K562 (cell line): ENCODE data around the gene RBP3. TPM values are rescaled to one million over a fixed set of nuclear protein-coding genes. Genes with fewer than 3 reads are reported as not detected.

Experiments used
- ATAC-seq: fragments of 200-7000 bp; cut with Tn5 transposase; 3 replicates; pipeline ENCODE4 v1.9.1; 2020; ENCODE audit warnings: moderate library complexity
- BruUV-seq: library from RNA; stranded (reverse); fragments of 400-500 nt; replicated peaks from 2 replicates; lab custom pipeline; 2021; lab: Mats Ljungman, UMichigan
- CTCF ChIA-PET: fragments of 300-600 bp; formaldehyde crosslinking; extraction: SDS; loops from one replicate; lab custom pipeline; 2021; ENCODE audit warnings: low intra/inter-chr PET ratio; lab: Yijun Ruan, JAX
- POLR2A ChIA-PET: fragments of 300-600, 350-650 bp; sonication (Branson Sonifier 250); formaldehyde crosslinking; extraction: SDS; loops from one replicate; lab custom pipeline; 2021; ENCODE audit warnings: antibody characterized with exemption, inconsistent platforms; lab: Yijun Ruan, JAX
- DNase-seq, 4 experiments: peaks; one replicate each; pipeline versions ENCODE4 v3.0.0 to v3.0.0-alpha.2; 2011 to 2018; ENCODE audit warnings: low spot score in 3 of 4, mixed read lengths in 3 of 4; ENCODE audit errors: extremely low read depth in 1 of 4
- FAIRE-seq: peaks from 2 replicates; lab custom pipeline; 2011; peaks lifted over from hg19 to GRCh38; lab: Jason Lieb, UNC
- H2AFZ ChIP-seq: 2 replicates; pipeline ENCODE4 v1.6.0; 2011; ENCODE audit warnings: low read depth, low read length, control low read depth, inconsistent platforms
- H3K27ac ChIP-seq: fragments of 200-600 bp; 3 replicates; pipeline ENCODE4 v1.8.0; 2011; ENCODE audit warnings: low read depth, mild to moderate bottlenecking, control low read depth, inconsistent platforms, low read length, moderate library complexity, mixed read lengths; ENCODE audit errors: extremely low read depth
- H3K27me3 ChIP-seq, 2 experiments: fragments of 300-600 bp in 1 of 2; 2 replicates in 1 of 2; 3 replicates in 1 of 2; pipeline versions ENCODE4 v1.6.0 to v1.8.0; 2011; ENCODE audit warnings: inconsistent platforms in 2 of 2, low read length in 2 of 2, mild to moderate bottlenecking in 1 of 2, mixed read lengths in 1 of 2, moderate library complexity in 1 of 2; ENCODE audit not compliant: control insufficient read depth in 2 of 2, insufficient read depth in 2 of 2
- H3K36me3 ChIP-seq: fragments of 300-600 bp; 3 replicates; pipeline ENCODE4 v1.8.0; 2011; ENCODE audit warnings: mild to moderate bottlenecking, low read length, inconsistent platforms; ENCODE audit not compliant: control insufficient read depth, insufficient read depth
- H3K4me1 ChIP-seq, 2 experiments: fragments of 200-600 bp in 1 of 2; replicated peaks in 1 of 2; 2 replicates in 1 of 2; 3 replicates in 1 of 2; pipeline versions ENCODE4 v1.5.1 to v1.8.0; 2011; ENCODE audit warnings: inconsistent platforms in 2 of 2, low read length in 2 of 2, mild to moderate bottlenecking in 1 of 2, mixed read lengths in 1 of 2, moderate library complexity in 1 of 2; ENCODE audit not compliant: control insufficient read depth in 2 of 2, insufficient read depth in 2 of 2
- H3K4me2 ChIP-seq: 2 replicates; pipeline ENCODE4 v1.6.1; 2011; ENCODE audit warnings: low read length, control low read depth, inconsistent platforms, mixed read lengths; ENCODE audit not compliant: insufficient read depth
- H3K4me3 ChIP-seq: fragments of 200-600 bp; sonication (generic), shearing (Covaris generic); 2 replicates; pipeline ENCODE4 v1.5.1; 2016; ENCODE audit warnings: control low read depth, inconsistent platforms
- H3K79me2 ChIP-seq: fragments of 200-600 bp; 3 replicates; pipeline ENCODE4 v1.8.0; 2011; ENCODE audit warnings: low read length, inconsistent platforms; ENCODE audit not compliant: control insufficient read depth, insufficient read depth
- H3K9ac ChIP-seq, 2 experiments: 2 replicates each; pipeline versions ENCODE4 v1.6.0 to v1.6.1; 2011; ENCODE audit warnings: low read depth in 2 of 2, low read length in 2 of 2, control low read depth in 1 of 2, inconsistent platforms in 1 of 2, mild to moderate bottlenecking in 1 of 2, mixed read lengths in 1 of 2; ENCODE audit not compliant: insufficient read depth in 1 of 2
- H3K9me1 ChIP-seq: one replicate; pipeline ENCODE4 v1.6.0; 2011; ENCODE audit warnings: inconsistent platforms, mild to moderate bottlenecking, low read length, moderate library complexity; ENCODE audit not compliant: control insufficient read depth, insufficient read depth
- H3K9me3 ChIP-seq: replicated peaks from 2 replicates; pipeline ENCODE4 v1.5.1; 2011; ENCODE audit warnings: low read depth, low read length, inconsistent platforms; ENCODE audit not compliant: control insufficient read depth, insufficient read depth
- H4K20me1 ChIP-seq: replicated peaks from 2 replicates; pipeline ENCODE4 v1.6.1; 2011; ENCODE audit warnings: low read length, inconsistent platforms, mixed read lengths; ENCODE audit not compliant: control insufficient read depth, insufficient read depth
- DDX20 ChIP-seq: fragments of 450-650 bp; IDR thresholded peaks from 2 replicates; pipeline ENCODE4 v1.6.1; 2016; ENCODE audit warnings: missing genetic modification characterization, low read depth, mild to moderate bottlenecking, missing compliant biosample characterization, moderate library complexity
- MTA2 ChIP-seq: fragments of 450-650 bp; IDR thresholded peaks from 2 replicates; pipeline ENCODE4 v1.6.1; 2016; ENCODE audit warnings: low read depth
- PRMT5 ChIP-seq: sonication (generic); formaldehyde crosslinking; IDR thresholded peaks from 2 replicates; pipeline ENCODE4 v1.5.0; 2020; ENCODE audit warnings: missing genetic modification reagents
- PRPF4 ChIP-seq: fragments of 200-400 bp; formaldehyde crosslinking; IDR thresholded peaks from one replicate; pipeline ENCODE4 v1.6.1; 2017; ENCODE audit warnings: low read length, low read depth, mild to moderate bottlenecking; ENCODE audit not compliant: insufficient read depth, poor library complexity, severe bottlenecking
- RBBP5 ChIP-seq: fragments of 200-600 bp; sonication (generic); IDR thresholded peaks from 2 replicates; pipeline ENCODE4 v1.6.1; 2012; ENCODE audit warnings: borderline replicate concordance, mild to moderate bottlenecking, low read length, control low read depth, inconsistent platforms; ENCODE audit not compliant: insufficient read depth, poor library complexity, severe bottlenecking
- TGIF2 ChIP-seq: sonication (generic); formaldehyde crosslinking; IDR thresholded peaks from 2 replicates; pipeline ENCODE4 v1.8.1; 2022; ENCODE audit warnings: mild to moderate bottlenecking, missing genetic modification reagents, moderate library complexity
- WGBS: fragments of 100-300 bp; shearing (Covaris generic); methylation state at CpG from one replicate; pipeline ENCODE4 v1.1.6; 2016; ENCODE audit warnings: low coverage, mixed read lengths; ENCODE audit not compliant: insufficient coverage; ENCODE audit errors: missing lambda C conversion rate; 5-methylcytosine and 5-hydroxymethylcytosine counted together
- in situ Hi-C: fragments of 300-500 bp; cut with MboI; formaldehyde crosslinking; loops from 4 replicates; pipeline ENCODE4 v1.15.0; 2018; ENCODE audit warnings: inconsistent platforms, mixed read lengths
- intact Hi-C: fragments of 100-400 bp; cut with micrococcal nuclease; formaldehyde crosslinking; loops from 2 replicates; pipeline ENCODE4 v1.14.2; 2022
- polyA plus RNA-seq, 8 experiments: library from polyadenylated mRNA; depleted of rRNA in 4 of 8; stranded (reverse) in 5 of 8; unstranded in 3 of 8; fragments of >200 nt; fragmentation: Nextera tagmentation in 2 of 8; fragmentation: Illumina TruSeq in 1 of 8; extraction: Ambion mirVana in 2 of 8; extraction: Trizol in 1 of 8; gene quantifications; 2 replicates each; pipeline versions ENCODE4 v1.2.1 to v1.2.3, GENCODE V29; 2011 to 2014; ENCODE audit warnings: inconsistent platforms in 1 of 8, missing spikeins in 1 of 8
- total RNA-seq, 7 experiments: library from RNA; depleted of rRNA in 6 of 7; stranded (reverse); fragments of >200 nt in 6 of 7; fragmentation: Illumina TruSeq in 2 of 7; extraction: Trizol in 2 of 7; gene quantifications; 2 replicates each; pipeline versions ENCODE4 v1.2.1 to v1.2.3, GENCODE V29; 2011 to 2021; ENCODE audit warnings: low replicate concordance in 1 of 7

The RBP3 gene
- total and polyA plus RNA-seq, 9 of the 15 experiments (the other 6 are each of a cell fraction or from before 2014, with no cell fraction given): not detected

GRCh38 chr10:47315421-47315820 is 32.7 kb upstream of the RBP3 start:
- Histone ChIP-seq H3K27me3 (peaks cover 0 to 3% of the 10 kb centered on the region in 2 experiments; a peak in 2 of 5 replicates), H3K27ac (no peak overlapping the region), H4K20me1 (peaks cover 5% of the 10 kb centered on the region; the same call in 1 of the 2 replicates), H3K9ac (no peak overlapping the region), H3K4me2 (no peak overlapping the region), H3K9me1 (no peaks in the 10 kb centered on the region), H3K4me1 (peaks cover 9 to 15% of the 10 kb centered on the region in 2 experiments; a peak in 3 of 5 replicates), H3K9me3 (no peaks in the 10 kb centered on the region), H3K36me3 (no peaks in the 10 kb centered on the region), H3K4me3 (no peak overlapping the region), H3K79me2 (no peaks in the 10 kb centered on the region), H2AFZ (no peak overlapping the region)
- POLR2A ChIA-PET: interaction anchor here (0.7 to 3.0 kb wide), 2 partner anchors 8 kb away, joined by 3 to 11 read pairs; no protein-coding TSS in a partner anchor
- DNase-seq: no peak
- 25% methylated on average over 2 of the region's 2 CpGs for WGBS
- CTCF ChIA-PET: interaction anchor here (1.1 kb wide), 1 partner anchor 267 kb away, joined by 3 read pairs; no protein-coding TSS in a partner anchor
- FAIRE-seq: no peak
- TF ChIP-seq RBBP5: no peak
- TF ChIP-seq PRMT5 (CRISPR knock-in tag): no peak
- no peak for TF ChIP-seq TGIF2
- TF ChIP-seq DDX20 (tag): no peak
- no peak for TF ChIP-seq MTA2
- no peak for TF ChIP-seq PRPF4
- ATAC-seq: no peak
- BruUV-seq: no TSS peak
- in situ Hi-C loops (loop anchor here (10.0 kb wide), 1 partner anchor 281 kb away; no protein-coding TSS in a partner anchor), intact Hi-C loops (no loop called here)
